Measurements from ENCODE around the gene MAD1L1. TPM values are rescaled to one million over a fixed set of nuclear protein-coding genes. Genes with fewer than 3 reads are reported as not detected.

Gene MAD1L1
- total and polyA plus RNA-seq, 2 of the 8 experiments (the other 6 are each of a cell fraction or from before 2014, with no cell fraction given) = 40.4 to 44.6 TPM

GRCh38 chr7:1881946-1882345 lies 350.8 kb downstream of the MAD1L1 start:
- peaks cover 0 to 6% of the 10 kb centered on the region in 2 experiments for H4K20me1 ChIP-seq (replicated peaks in 1 of 2; ENCODE audit: control insufficient read depth in 1 of 2, insufficient read depth in 2 of 2, low read length in 2 of 2)
- DNase-seq (ENCODE audit: low read depth in 1 of 2, low spot score in 2 of 2) = no peak
- no peak overlapping the region for H3K56ac ChIP-seq (replicated peaks; ENCODE audit: insufficient read length, low read depth, low read length)
- WGBS, 2 experiments (ENCODE audit: extremely low coverage in 1 of 2, insufficient coverage in 1 of 2, insufficient read length in 1 of 2, insufficient replicate concordance in 2 of 2, low coverage in 1 of 2, low lambda C conversion rate in 2 of 2, missing lambda C conversion rate in 1 of 2) = 93% methylated on average over 14 of the region's 15 CpGs; no CpG with 5 or more reads in 1 of the 2 experiments
- no peak overlapping the region for H3K9ac ChIP-seq (replicated peaks in 1 of 4; ENCODE audit: extremely low read depth in 1 of 4, low read depth in 3 of 4, low read length in 3 of 4)
- no peaks in the 10 kb centered on the region for H3K27me3 ChIP-seq (replicated peaks in 1 of 4; ENCODE audit: control insufficient read depth in 3 of 4, extremely low read depth in 1 of 4, insufficient read depth in 3 of 4, low read length in 3 of 4)
- no peak overlapping the region for H3K14ac ChIP-seq (ENCODE audit: insufficient read length)
- no peak overlapping the region for H3K27ac ChIP-seq (ENCODE audit: low read depth, low read length)
- no peak overlapping the region for H4K8ac ChIP-seq (ENCODE audit: extremely low read depth, insufficient read depth, low read length)
- H3K4ac ChIP-seq (replicated peaks; ENCODE audit: insufficient read length, low read depth, low read length) = no peak overlapping the region
- H3K79me2 ChIP-seq (ENCODE audit: control insufficient read depth in 1 of 2, insufficient read depth in 2 of 2, low read length in 2 of 2) = no peaks in the 10 kb centered on the region
- no peaks in the 10 kb centered on the region for H3K23me2 ChIP-seq (ENCODE audit: low read depth, low read length)
- no peak overlapping the region for H3K4me3 ChIP-seq (ENCODE audit: extremely low read depth in 1 of 4, insufficient read depth in 2 of 4, low read depth in 3 of 4, low read length in 4 of 4)
- no peak overlapping the region; the same call in 1 of the 2 replicates for H3K18ac ChIP-seq (ENCODE audit: extremely low read depth, low read length)
- POLR2A ChIA-PET (ENCODE audit: partially characterized antibody) = interaction anchor here (0.6 kb wide), 1 partner anchor 1091 kb away, joined by 3 read pairs; no protein-coding TSS in a partner anchor
- H2AFZ ChIP-seq (ENCODE audit: low read length) = no peak overlapping the region
- H2BK15ac ChIP-seq (ENCODE audit: low read length) = no peak overlapping the region
- no peak overlapping the region for H4K5ac ChIP-seq (ENCODE audit: insufficient read length, low read depth, low read length)
- no peak overlapping the region for H2BK20ac ChIP-seq (ENCODE audit: low read length)
- H3K36me3 ChIP-seq (ENCODE audit: control insufficient read depth in 2 of 4, insufficient read depth in 4 of 4, low read length in 3 of 4) = no peaks in the 10 kb centered on the region
- no peak overlapping the region for H2BK120ac ChIP-seq (replicated peaks; ENCODE audit: low read depth, low read length)
- no peak overlapping the region for H2BK12ac ChIP-seq (ENCODE audit: low read depth, low read length)
- no peak overlapping the region for H4K91ac ChIP-seq (replicated peaks; ENCODE audit: insufficient read length, low read length)
- no peak overlapping the region for H3K23ac ChIP-seq (ENCODE audit: insufficient read length)
- H3K4me2 ChIP-seq (ENCODE audit: insufficient read depth in 1 of 2, low read depth in 2 of 2, low read length in 2 of 2) = no peak overlapping the region
- CTCF ChIA-PET (ENCODE audit: partially characterized antibody) = interaction anchor here (1.2 to 5.6 kb wide), 7 partner anchors 12 to 313 kb away, joined by 3 to 49 read pairs (median 10); no protein-coding TSS in a partner anchor
- no peaks in the 10 kb centered on the region for H3K79me1 ChIP-seq (ENCODE audit: low read depth, low read length)
- no peak for FAIRE-seq
- H2BK5ac ChIP-seq (ENCODE audit: low read depth, low read length) = 0 out of 2 replicates have a peak overlapping the region, but pooled peaks have one; percentile 35
- no peaks in the 10 kb centered on the region for H3K9me3 ChIP-seq (ENCODE audit: insufficient read depth in 2 of 2, low read depth in 1 of 2, low read length in 1 of 2)
- no peak overlapping the region for H2AK5ac ChIP-seq (ENCODE audit: low read depth, low read length)
- H3K4me1 ChIP-seq (replicated peaks in 1 of 4; ENCODE audit: control insufficient read depth in 3 of 4, insufficient read depth in 4 of 4, low read length in 3 of 4) = peaks cover 0 to 6% (median under 1%) of the 10 kb centered on the region in 4 experiments; a peak in 1 of 7 replicates
